Nucleus accumbens (tissue), 56 donors: ENCODE measurements around the gene TCTN2.

Experiments used
- DNase-seq, 56 donors: peaks; one replicate each; lab custom pipeline; 2025; lab: John Stamatoyannopoulos, UW

Gene TCTN2

DNA sequence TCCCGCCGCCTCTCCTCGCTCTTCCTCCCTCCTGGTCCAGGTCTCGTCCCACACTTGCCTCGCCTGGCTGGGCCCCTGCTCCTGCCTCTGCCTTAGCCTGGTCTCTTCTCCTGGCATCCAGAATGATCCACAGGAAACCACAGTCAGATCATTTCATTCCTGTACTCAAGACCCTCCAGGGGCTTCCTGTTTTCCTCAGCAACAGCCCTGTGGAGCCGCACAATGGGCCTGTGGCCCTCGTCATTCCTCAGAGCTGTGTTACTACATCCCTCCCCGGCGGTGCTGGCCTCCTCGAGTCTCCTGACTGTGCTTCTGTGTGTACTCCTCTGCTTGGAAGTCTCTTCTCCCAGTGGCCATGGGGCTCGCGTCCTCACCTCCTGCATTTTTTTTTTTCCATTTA lies 61.3 kb downstream of the TCTN2 start:
- no peak for DNase-seq

DNA sequence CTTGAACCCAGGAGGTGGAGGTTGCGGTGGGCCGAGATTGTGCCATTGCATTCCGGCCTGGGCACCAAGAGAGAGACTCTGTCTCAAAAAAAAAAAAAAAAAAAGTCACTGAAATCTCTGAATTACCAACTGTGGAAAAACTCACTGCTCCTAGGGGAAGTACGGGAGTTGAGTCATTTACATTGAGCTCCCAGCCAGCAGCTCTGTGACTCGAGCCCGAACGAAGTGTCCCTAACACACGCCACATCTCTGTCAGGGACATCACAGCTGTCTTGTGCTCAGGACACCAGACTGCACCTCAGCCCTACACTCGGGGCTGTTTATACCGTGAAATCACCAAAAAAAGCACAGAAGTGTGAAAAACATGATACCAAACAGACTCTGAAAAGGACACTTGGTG lies 62.3 kb downstream of the TCTN2 start:
- no peak for DNase-seq

DNA sequence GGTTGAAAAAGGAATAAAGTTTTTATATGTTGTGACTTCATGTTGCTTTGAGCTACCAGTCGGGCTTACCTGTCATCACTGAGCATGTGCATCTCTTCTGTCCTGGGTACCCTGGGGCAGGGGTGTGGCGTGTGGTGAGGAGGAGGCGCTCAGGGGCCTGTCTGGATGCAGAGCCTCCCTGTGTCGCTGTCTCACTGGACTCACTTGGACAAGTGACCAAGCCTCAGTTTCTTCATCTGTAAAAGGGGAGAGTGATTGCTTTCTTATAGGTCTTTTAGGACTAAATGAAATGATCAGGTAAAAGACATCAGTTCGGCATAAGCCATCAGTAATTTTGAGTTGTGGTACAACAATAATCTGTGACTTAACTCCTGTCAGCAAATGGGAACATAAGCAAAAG lies 63.4 kb downstream of the TCTN2 start:
- DNase-seq: no peak

DNA sequence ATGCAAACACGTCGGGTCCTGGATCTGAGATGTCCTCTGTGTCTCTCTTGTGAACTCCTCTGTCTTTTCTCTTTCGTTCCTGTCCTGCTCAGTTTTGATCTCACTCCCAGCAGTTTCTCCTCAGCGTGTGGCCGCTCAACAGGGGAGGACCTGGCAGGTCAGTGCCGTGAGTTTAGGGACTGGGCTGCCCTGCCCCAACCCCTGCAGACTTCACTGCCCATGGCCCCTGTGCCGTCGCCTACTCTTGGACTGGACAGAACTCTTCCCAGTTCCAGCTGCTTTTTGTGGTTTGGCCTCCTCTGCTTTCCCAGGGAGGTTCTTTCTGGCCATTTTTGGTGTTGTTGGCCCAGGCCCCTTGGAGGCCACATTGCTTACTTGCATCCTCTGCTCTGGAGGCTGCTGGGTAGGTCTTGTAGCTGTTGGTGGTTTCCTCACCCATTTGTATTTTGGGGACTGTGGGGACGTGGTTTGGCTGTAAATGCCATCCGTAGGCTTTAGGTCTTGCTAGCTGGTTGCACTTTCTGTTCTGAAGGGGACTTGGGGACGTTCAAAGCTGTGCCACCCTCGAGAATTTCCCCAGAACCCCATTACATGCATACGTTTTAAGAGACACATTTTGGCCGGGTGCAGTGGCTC lies 71.1 kb downstream of the TCTN2 start:
- no peak for DNase-seq

DNA sequence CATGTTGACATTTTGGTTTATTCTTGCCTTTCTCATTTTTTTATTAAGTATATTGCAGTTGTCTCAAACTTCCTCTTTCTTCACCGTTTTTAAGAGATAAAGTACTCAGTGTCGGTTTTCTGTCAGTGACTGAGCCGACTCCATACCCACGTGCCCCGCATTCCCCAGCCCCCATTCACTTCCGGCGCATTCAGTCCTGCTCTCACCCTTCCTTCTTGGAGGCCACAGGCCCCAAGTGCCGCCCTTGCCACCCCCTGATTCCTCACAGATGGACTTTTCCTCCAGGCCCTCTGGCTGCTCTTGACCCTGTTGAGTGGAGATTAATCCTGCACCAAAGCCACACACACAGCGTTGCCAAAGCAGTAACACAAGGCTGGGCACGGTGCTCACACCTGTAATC lies 72.1 kb downstream of the TCTN2 start:
- no peak for DNase-seq

DNA sequence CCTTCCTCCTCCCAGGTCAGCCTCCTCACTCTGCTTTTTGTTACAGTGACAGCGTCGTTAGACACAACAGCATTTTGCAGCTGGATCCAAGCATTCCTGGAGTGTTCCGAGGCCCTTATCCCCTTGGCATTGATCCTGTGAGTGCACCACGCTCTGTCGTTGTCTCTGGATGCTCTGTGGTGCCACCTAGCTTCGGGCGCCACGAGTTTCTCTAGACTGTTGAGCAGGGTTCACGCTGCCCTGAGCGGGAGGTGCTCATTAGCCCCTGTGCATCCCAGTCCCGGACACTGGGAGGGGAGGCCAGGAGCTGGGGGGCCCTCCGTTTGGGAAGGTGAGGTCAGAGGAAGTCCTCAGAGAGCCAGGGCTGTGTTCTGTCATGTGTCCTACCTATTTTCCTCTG lies 73.9 kb downstream of the TCTN2 start:
- no peak for DNase-seq

DNA sequence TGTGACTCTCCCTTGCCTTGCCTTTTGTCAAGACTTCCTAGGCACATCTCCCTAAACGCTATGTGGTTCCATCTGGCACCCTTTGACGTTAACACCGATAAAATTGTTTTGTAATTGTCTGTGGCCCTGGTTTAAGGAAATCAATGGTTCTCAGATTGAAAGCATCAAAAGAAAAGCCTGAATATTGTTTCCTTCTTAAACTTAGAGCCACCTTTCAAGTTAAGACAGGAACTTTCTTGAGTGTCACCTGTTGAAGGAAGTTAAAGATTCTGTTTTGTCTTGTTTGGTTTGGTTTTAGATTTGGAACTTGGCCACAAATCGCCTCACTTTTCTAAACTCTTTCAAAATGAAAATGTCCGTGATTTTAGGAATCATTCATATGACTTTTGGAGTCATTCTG lies 76.4 kb downstream of the TCTN2 start:
- no peak for DNase-seq

DNA sequence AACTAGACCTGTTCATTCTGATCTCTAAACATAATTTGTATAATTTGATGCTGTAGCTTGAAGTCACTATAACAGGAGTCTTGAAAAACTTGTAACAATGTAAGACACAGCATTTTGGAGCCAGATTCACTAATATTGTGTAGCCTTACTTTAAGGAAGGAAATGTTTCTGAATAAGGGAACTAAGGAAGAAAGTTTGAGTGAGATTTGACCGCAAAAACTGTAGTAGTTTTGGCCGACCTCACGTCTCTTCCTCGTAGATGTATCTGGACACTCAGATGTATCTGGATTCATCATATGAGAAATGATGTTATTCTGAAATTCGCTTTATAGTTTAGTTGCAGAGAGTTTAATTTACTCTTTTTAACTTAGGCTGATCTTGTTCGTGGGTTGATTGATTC lies 77.2 kb downstream of the TCTN2 start:
- DNase-seq: no peak

DNA sequence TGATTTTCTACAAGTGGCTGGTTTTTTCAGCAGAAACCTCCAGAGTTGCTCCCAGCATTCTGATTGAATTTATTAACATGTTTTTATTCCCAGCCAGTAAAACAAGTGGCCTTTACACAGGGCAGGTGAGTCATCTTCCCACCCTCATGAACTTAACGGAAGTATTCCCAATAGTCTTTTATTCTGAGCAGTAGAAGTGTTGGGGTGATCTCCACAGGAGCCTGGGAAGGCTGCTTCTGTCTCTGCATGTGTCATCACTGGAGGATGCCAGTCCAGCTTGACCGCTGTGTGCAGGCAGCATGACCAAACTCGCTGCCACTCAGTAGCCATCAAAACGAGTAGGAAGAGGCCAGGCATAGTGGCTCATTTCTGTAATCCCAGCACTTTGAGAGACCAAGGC lies 77.7 kb downstream of the TCTN2 start:
- no peak for DNase-seq

DNA sequence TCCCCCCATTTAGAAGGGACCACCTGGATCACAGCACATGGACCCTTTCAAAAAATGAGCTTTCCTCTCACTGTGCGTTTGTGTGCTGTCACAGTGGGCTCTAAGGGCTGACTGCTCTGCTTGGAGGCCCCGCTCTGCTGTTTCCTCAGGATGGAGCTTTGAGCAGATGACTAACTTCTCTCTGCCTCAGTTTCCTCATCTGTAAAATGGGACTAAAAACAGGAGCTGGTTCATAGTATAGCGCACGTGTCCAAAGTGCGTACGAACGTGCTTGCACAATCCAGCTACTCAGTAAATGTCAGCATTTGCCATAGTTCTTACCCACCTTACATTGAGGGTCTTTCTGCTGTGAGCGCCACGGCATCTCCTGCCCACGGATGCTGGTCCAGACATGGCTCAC lies 78.4 kb downstream of the TCTN2 start:
- no peak for DNase-seq

DNA sequence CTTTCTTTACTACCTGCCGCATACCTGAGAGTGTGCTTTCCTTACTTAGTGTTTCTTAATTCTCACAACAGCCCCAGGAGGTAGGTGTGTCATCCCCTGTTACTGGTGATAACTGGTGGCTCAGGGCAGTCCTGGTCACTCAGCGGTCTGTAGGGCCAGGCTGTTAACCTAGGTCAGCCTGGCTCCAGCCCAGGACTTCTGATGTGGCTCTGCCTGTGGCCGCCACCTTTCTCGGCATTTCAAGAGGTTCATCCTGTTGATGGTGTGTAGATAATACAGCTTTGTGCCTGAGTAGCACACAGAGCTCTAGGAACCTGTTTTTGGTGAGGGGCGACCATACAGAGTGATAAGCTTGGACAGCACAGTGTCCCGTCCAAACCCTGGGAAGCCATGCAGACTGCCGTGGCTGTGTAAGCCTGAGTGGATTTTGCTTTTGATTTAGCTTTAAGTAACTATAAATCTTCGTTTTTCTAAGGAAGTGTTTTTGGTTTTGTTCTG lies 79.3 kb downstream of the TCTN2 start:
- DNase-seq: no peak

DNA sequence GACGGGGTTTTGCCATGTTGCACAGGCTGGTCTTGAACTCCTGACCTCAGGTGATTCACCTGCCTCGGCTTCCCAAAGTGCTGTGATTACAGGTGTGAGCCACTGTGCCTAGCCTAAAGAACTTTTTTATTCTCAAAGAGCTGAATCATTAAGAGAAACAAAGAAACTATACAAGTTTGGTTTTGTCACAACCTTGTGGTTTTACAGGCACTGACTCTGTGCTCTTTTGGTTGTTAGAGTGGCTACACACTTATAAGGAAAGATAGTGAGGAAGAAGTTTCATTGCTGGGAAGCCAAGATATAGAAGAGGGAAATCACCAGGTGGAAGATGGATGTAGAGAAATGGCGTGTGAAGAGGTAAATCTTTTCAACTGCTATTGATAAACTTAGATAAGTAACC lies 81.1 kb downstream of the TCTN2 start:
- DNase-seq: no peak

DNA sequence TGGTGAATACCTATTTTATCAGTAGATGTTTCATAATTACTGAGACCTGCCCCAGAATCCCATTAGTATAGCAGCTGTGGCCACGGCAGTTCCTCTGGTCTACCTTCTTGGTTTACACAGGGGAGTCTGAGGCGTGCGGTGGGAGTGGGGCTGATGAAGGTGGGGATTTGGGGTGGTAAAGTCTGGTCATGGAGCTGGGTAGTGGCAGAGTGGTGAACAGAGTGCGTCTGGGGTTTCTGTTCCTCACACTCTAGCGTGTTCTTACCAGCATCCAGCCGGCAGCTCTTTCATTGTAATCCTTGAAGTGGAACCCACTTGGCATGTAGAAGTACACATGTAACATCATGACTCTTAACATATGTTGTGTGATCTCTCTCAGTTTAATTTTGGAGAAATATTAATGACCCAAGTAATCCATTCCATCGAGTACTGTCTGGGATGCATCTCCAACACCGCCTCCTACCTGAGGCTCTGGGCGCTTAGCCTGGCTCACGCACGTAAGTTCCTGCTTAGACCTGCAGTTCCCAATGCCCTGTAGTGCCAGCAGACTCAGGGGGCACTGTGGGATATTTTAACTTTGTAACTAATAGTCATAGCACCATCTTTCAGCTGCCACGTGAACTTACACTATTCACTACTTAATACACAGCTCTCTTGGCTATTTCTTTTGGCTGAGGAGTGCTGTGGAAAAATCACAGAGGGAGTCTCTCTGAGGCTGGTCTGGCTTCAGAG lies 83.3 kb downstream of the TCTN2 start:
- no peak for DNase-seq

DNA sequence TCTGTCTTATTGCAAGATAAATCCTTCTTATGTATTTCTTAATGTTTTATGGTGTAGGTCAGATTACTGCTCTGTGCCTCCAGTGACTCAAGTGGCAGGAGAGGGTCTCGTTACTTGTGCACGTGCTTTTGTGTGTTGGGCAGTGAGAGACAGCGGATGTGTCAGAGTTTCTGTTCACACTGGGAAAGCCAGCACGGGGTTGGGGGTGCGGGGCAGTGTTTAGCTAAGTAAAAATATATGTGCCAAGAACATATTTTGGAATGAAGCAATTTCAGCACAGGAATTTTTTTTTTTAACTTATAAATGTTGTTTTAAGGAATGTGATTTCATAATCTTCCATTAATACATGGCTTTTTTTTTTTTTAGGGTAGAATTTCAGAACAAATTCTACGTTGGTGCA lies 86.6 kb downstream of the TCTN2 start:
- no peak for DNase-seq
